Cardiac muscle cell (in vitro differentiated cells and primary cell): ENCODE results near the gene NDUFAF3. TPM values are rescaled to one million over a fixed set of nuclear protein-coding genes. Genes with fewer than 3 reads are reported as not detected.

Experiments
- DNase-seq, 2 donors: peaks; one replicate each; pipeline versions ENCODE4 v3.0.0 to v3.0.0-alpha.2; 2010 to 2017; ENCODE audit warnings: low read depth in 1 of 2, low spot score in 1 of 2
- H3K27ac ChIP-seq: fragments of 200-600 bp; sonication (generic); 2 replicates; pipeline ENCODE4 v1.5.1; 2016
- H3K27me3 ChIP-seq: fragments of 200-600 bp; sonication (generic); 2 replicates; pipeline ENCODE4 v1.6.0; 2016; ENCODE audit warnings: control low read depth
- H3K36me3 ChIP-seq: fragments of 200-600 bp; sonication (generic); 2 replicates; pipeline ENCODE4 v1.5.1; 2016; ENCODE audit warnings: control low read depth
- H3K4me1 ChIP-seq: fragments of 200-600 bp; sonication (generic); 2 replicates; pipeline ENCODE4 v1.8.1; 2017; ENCODE audit warnings: low read depth, mild to moderate bottlenecking, mixed run types
- H3K4me3 ChIP-seq: fragments of 200-600 bp; sonication (generic); 2 replicates; pipeline ENCODE4 v1.5.1; 2016; ENCODE audit warnings: mild to moderate bottlenecking
- H3K9me3 ChIP-seq: fragments of 200-600 bp; sonication (generic); 2 replicates; pipeline ENCODE4 v1.5.1; 2017; ENCODE audit warnings: low read depth, mild to moderate bottlenecking, control low read depth
- CTCF ChIP-seq: IDR thresholded peaks from 2 replicates; pipeline ENCODE4 v1.5.1; 2012; ENCODE audit warnings: low read depth, mild to moderate bottlenecking, low read length
- polyA plus RNA-seq: library from polyadenylated mRNA; unstranded; fragments of >200 nt; fragmentation: Nextera tagmentation; extraction: Ambion mirVana; gene quantifications from 2 replicates; pipeline ENCODE4 v1.2.1, GENCODE V29; 2016
- total RNA-seq: library from RNA; depleted of rRNA; stranded (reverse); fragments of >200 nt; gene quantifications from 2 replicates; pipeline ENCODE4 v1.2.3, GENCODE V29; 2016

The NDUFAF3 gene
- total and polyA plus RNA-seq, 2 experiments from 2014 or later = 217 to 280 TPM

- Histone ChIP-seq H3K36me3 (peaks cover 36% of the 10 kb centered on the region), H3K4me3 (no peak overlapping the region), H3K27ac (peak overlapping the region; percentile 57), H3K9me3 (no peaks in the 10 kb centered on the region), H3K27me3 (no peaks in the 10 kb centered on the region), H3K4me1 (no peaks in the 10 kb centered on the region)
- DNase-seq = no peak
- no peak for TF ChIP-seq CTCF
Measured at GRCh38 chr3:48982686-48983085, 39.2 kb upstream of the NDUFAF3 start.

- no peaks in the 10 kb centered on the region for H3K4me1 ChIP-seq
- H3K4me3 ChIP-seq = no peak overlapping the region
- peaks cover 36% of the 10 kb centered on the region for H3K36me3 ChIP-seq
- peak overlapping the region; percentile 57 for H3K27ac ChIP-seq
- no peaks in the 10 kb centered on the region for H3K27me3 ChIP-seq
- TF ChIP-seq CTCF = no peak
- H3K9me3 ChIP-seq = no peaks in the 10 kb centered on the region
- no peak for DNase-seq
Measured at GRCh38 chr3:48983096-48983495, 38.8 kb upstream of the NDUFAF3 start.

- H3K36me3 ChIP-seq = peaks cover 27% of the 10 kb centered on the region
- no peak for TF ChIP-seq CTCF
Measured at GRCh38 chr3:48984663-48985062, 37.3 kb upstream of the NDUFAF3 start.

GRCh38 chr3:48985831-48986376 is 36.0 kb upstream of the NDUFAF3 start:
- Histone ChIP-seq H3K4me1 (peaks cover 7% of the 10 kb centered on the region), H3K9me3 (no peaks in the 10 kb centered on the region), H3K27ac (peak overlapping the region; percentile 39), H3K36me3 (peaks cover 19% of the 10 kb centered on the region), H3K27me3 (no peaks in the 10 kb centered on the region), H3K4me3 (no peak overlapping the region)
- no peak for DNase-seq
- TF ChIP-seq CTCF = no peak

More at GRCh38 chr3:48984663-48985062, 37.3 kb upstream of the NDUFAF3 start:
- Histone ChIP-seq H3K4me1 (peaks cover 4% of the 10 kb centered on the region), H3K9me3 (no peaks in the 10 kb centered on the region), H3K27ac (peak overlapping the region; percentile 17), H3K27me3 (no peaks in the 10 kb centered on the region), H3K4me3 (no peak overlapping the region)
- DNase-seq = no peak

GRCh38 chr3:48989126-48989795 is 32.7 kb upstream of the NDUFAF3 start:
- H3K9me3 ChIP-seq = no peaks in the 10 kb centered on the region
- H3K36me3 ChIP-seq = no peaks in the 10 kb centered on the region
- H3K27me3 ChIP-seq = no peaks in the 10 kb centered on the region
- TF ChIP-seq CTCF = no peak
- no peak for DNase-seq
- peaks cover 11% of the 10 kb centered on the region for H3K4me1 ChIP-seq
- H3K27ac ChIP-seq = peak overlapping the region; percentile 86
- peak overlapping the region; percentile 46 for H3K4me3 ChIP-seq
